AG04449 (cell line): ENCODE data around the gene SYCP2.
"Not testable (repeated sequence)": the region's sequence is repeated elsewhere in the genome, so short reads cannot be mapped to it uniquely, and the experiment has no call there.

ENCODE experiments used
- CTCF ChIA-PET: fragments of 350-600 bp; formaldehyde crosslinking; extraction: SDS; loops from one replicate; lab custom pipeline; 2021; ENCODE audit warnings: antibody characterized with exemption; lab: Yijun Ruan, JAX
- POLR2A ChIA-PET: fragments of 400-600, 350-600 bp; formaldehyde crosslinking; extraction: SDS; loops from one replicate; lab custom pipeline; 2020; ENCODE audit warnings: antibody characterized with exemption, inconsistent platforms; lab: Yijun Ruan, JAX
- DNase-seq: peaks from one replicate; pipeline ENCODE4 v3.0.0-alpha.2; 2010; ENCODE audit warnings: low read depth, low spot score
- H3K4me3 ChIP-seq: 2 replicates; pipeline ENCODE4 v1.5.1; 2011; ENCODE audit warnings: low read depth, mild to moderate bottlenecking, control low read depth, low read length
- CTCF ChIP-seq: IDR thresholded peaks from one replicate; pipeline ENCODE4 v1.5.1; 2011; ENCODE audit warnings: mild to moderate bottlenecking, moderate library complexity, low read length, control low read depth, inconsistent platforms; ENCODE audit not compliant: insufficient read depth; ENCODE audit errors: missing control alignments

SYCP2 gene

GRCh38 chr20:59911041-59911440 is 22.4 kb downstream of the SYCP2 start:
- no peak for DNase-seq
- no peak for TF ChIP-seq CTCF
- POLR2A ChIA-PET = no interaction called here
- H3K4me3 ChIP-seq = no peak overlapping the region
- CTCF ChIA-PET = interaction anchor here (2.1 kb wide), 1 partner anchor 23 kb away, joined by 8 read pairs; no protein-coding TSS in a partner anchor

GRCh38 chr20:59908855-59909254 is 24.6 kb downstream of the SYCP2 start:
- POLR2A ChIA-PET = no interaction called here
- no peak overlapping the region for H3K4me3 ChIP-seq
- no peak for TF ChIP-seq CTCF
- no peak for DNase-seq
- CTCF ChIA-PET = no interaction called here

GRCh38 chr20:59903621-59904020 is 29.8 kb downstream of the SYCP2 start:
- POLR2A ChIA-PET = no interaction called here
- no peak for DNase-seq
- TF ChIP-seq CTCF = no peak
- CTCF ChIA-PET = no interaction called here
- H3K4me3 ChIP-seq = no peak overlapping the region

- H3K4me3 ChIP-seq = no peak overlapping the region
- ChIA-PET POLR2A (no interaction called here), CTCF (no interaction called here)
- no peak for DNase-seq
- no peak for TF ChIP-seq CTCF
Measured at GRCh38 chr20:59902470-59902869, 31.0 kb downstream of the SYCP2 start.

GRCh38 chr20:59895908-59896307 is 37.5 kb downstream of the SYCP2 start:
- ChIA-PET POLR2A (no interaction called here), CTCF (interaction anchor here (0.8 kb wide), 1 partner anchor 38 kb away, joined by 3 read pairs; the partner anchor contains the start of gene SYCP2)

GRCh38 chr20:59891581-59891980 is 41.9 kb downstream of the SYCP2 start:
- no peak overlapping the region for H3K4me3 ChIP-seq
- POLR2A ChIA-PET = no interaction called here
- TF ChIP-seq CTCF = no peak
- no peak for DNase-seq
- CTCF ChIA-PET = no interaction called here

More at GRCh38 chr20:59895908-59896307, 37.5 kb downstream of the SYCP2 start:
- no peak overlapping the region for H3K4me3 ChIP-seq
- TF ChIP-seq CTCF = no peak
- no peak for DNase-seq

GRCh38 chr20:59890035-59890434 is 43.4 kb downstream of the SYCP2 start:
- POLR2A ChIA-PET, CTCF ChIA-PET, DNase-seq, H3K4me3 ChIP-seq: not testable (repeated sequence)
